Glutamatergic neuron (in vitro differentiated cells): ENCODE results near the gene TPK1. TPM values are rescaled to one million over a fixed set of nuclear protein-coding genes. Genes with fewer than 3 reads are reported as not detected.

Experiments used
- DNase-seq: peaks from one replicate; pipeline ENCODE4 v3.0.0; 2022
- H3K27ac Mint-ChIP-seq: one replicate; pipeline ENCODE4 v1.8.0; 2020; ENCODE audit warnings: mild to moderate bottlenecking, mixed read lengths, inconsistent platforms; ENCODE audit not compliant: unreplicated experiment
- H3K27me3 Mint-ChIP-seq: one replicate; pipeline ENCODE4 v1.8.0; 2020; ENCODE audit warnings: mild to moderate bottlenecking, moderate library complexity, mixed read lengths, inconsistent platforms; ENCODE audit not compliant: unreplicated experiment
- H3K36me3 Mint-ChIP-seq: one replicate; pipeline ENCODE4 v1.8.0; 2020; ENCODE audit warnings: mild to moderate bottlenecking, mixed read lengths, inconsistent platforms; ENCODE audit not compliant: unreplicated experiment
- H3K4me1 Mint-ChIP-seq: one replicate; pipeline ENCODE4 v1.8.0; 2020; ENCODE audit warnings: mild to moderate bottlenecking, low read depth, mixed read lengths, inconsistent platforms; ENCODE audit not compliant: unreplicated experiment
- H3K4me3 Mint-ChIP-seq: one replicate; pipeline ENCODE4 v1.8.0; 2020; ENCODE audit warnings: mild to moderate bottlenecking, mixed read lengths, inconsistent platforms; ENCODE audit not compliant: unreplicated experiment
- H3K9me3 Mint-ChIP-seq: one replicate; pipeline ENCODE4 v1.8.0; 2020; ENCODE audit warnings: mild to moderate bottlenecking, moderate library complexity, mixed read lengths, inconsistent platforms; ENCODE audit not compliant: unreplicated experiment
- CTCF ChIP-seq: fragments of 200-600 bp; sonication (generic); IDR thresholded peaks from one replicate; pipeline ENCODE4 v1.5.0; 2021; ENCODE audit not compliant: partially characterized antibody, unreplicated experiment
- total RNA-seq: library from RNA; stranded (reverse); fragmentation: NEBNext Ultra II Directional; extraction: Animal tissue kit (Norgen Biotek cat#: 25700); gene quantifications from one replicate; pipeline ENCODE4 v1.2.1, GENCODE V29; 2021; ENCODE audit not compliant: unreplicated experiment

The TPK1 gene
- total RNA-seq, 1 donor from 2014 or later = 2.6 TPM

- Mint-ChIP-seq H3K4me1 (no peaks in the 10 kb centered on the region), H3K4me3 (peak overlapping the region; percentile 95), H3K9me3 (peaks cover 8% of the 10 kb centered on the region), H3K27me3 (peaks cover 3% of the 10 kb centered on the region), H3K36me3 (no peaks in the 10 kb centered on the region), H3K27ac (peak overlapping the region; percentile 99)
- DNase-seq = peak; percentile 45
- no peak for TF ChIP-seq CTCF
Observed at GRCh38 chr7:144835155-144835611, 670 bp downstream of the TPK1 start.

GRCh38 chr7:144834641-144835144 lies 1.2 kb downstream of the TPK1 start:
- peak overlapping the region; percentile 99 for H3K27ac Mint-ChIP-seq
- peak overlapping the region; percentile 95 for H3K4me3 Mint-ChIP-seq

GRCh38 chr7:144830811-144831210 lies 5.0 kb downstream of the TPK1 start:
- Mint-ChIP-seq H3K36me3 (no peaks in the 10 kb centered on the region), H3K27ac (no peak overlapping the region), H3K4me3 (no peak overlapping the region), H3K4me1 (no peaks in the 10 kb centered on the region), H3K27me3 (peaks cover 2% of the 10 kb centered on the region), H3K9me3 (peaks cover 5% of the 10 kb centered on the region)
- DNase-seq = no peak
- no peak for TF ChIP-seq CTCF

More at GRCh38 chr7:144834641-144835144, 1.2 kb downstream of the TPK1 start:
- TF ChIP-seq CTCF = no peak
- Mint-ChIP-seq H3K4me1 (no peaks in the 10 kb centered on the region), H3K27me3 (peaks cover 3% of the 10 kb centered on the region), H3K36me3 (no peaks in the 10 kb centered on the region), H3K9me3 (peaks cover 8% of the 10 kb centered on the region)
- no peak for DNase-seq

GRCh38 chr7:144830024-144830785 lies 5.6 kb downstream of the TPK1 start:
- Mint-ChIP-seq H3K9me3 (peaks cover 3% of the 10 kb centered on the region), H3K27me3 (peaks cover 2% of the 10 kb centered on the region), H3K4me3 (no peak overlapping the region), H3K27ac (no peak overlapping the region), H3K36me3 (no peaks in the 10 kb centered on the region), H3K4me1 (no peaks in the 10 kb centered on the region)
- no peak for TF ChIP-seq CTCF
- DNase-seq = no peak

- H3K27me3 Mint-ChIP-seq = no peaks in the 10 kb centered on the region
- no peak overlapping the region for H3K4me3 Mint-ChIP-seq
- TF ChIP-seq CTCF = no peak
- no peak for DNase-seq
- peaks cover 1% of the 10 kb centered on the region for H3K9me3 Mint-ChIP-seq
- no peaks in the 10 kb centered on the region for H3K4me1 Mint-ChIP-seq
- H3K36me3 Mint-ChIP-seq = no peaks in the 10 kb centered on the region
- no peak overlapping the region for H3K27ac Mint-ChIP-seq
Observed at GRCh38 chr7:144827621-144828020, 8.2 kb downstream of the TPK1 start.
